K562 (cell line): ENCODE data around the gene FJX1. TPM values are rescaled to one million over a fixed set of nuclear protein-coding genes. Genes with fewer than 3 reads are reported as not detected.

Experiments used
- ATAC-seq: fragments of 200-7000 bp; cut with Tn5 transposase; 3 replicates; pipeline ENCODE4 v1.9.1; 2020; ENCODE audit warnings: moderate library complexity
- BruUV-seq: library from RNA; stranded (reverse); fragments of 400-500 nt; replicated peaks from 2 replicates; lab custom pipeline; 2021; lab: Mats Ljungman, UMichigan
- CTCF ChIA-PET: fragments of 300-600 bp; formaldehyde crosslinking; extraction: SDS; loops from one replicate; lab custom pipeline; 2021; ENCODE audit warnings: low intra/inter-chr PET ratio; lab: Yijun Ruan, JAX
- POLR2A ChIA-PET: fragments of 300-600, 350-650 bp; sonication (Branson Sonifier 250); formaldehyde crosslinking; extraction: SDS; loops from one replicate; lab custom pipeline; 2021; ENCODE audit warnings: antibody characterized with exemption, inconsistent platforms; lab: Yijun Ruan, JAX
- DNase-seq, 4 experiments: peaks; one replicate each; pipeline versions ENCODE4 v3.0.0 to v3.0.0-alpha.2; 2011 to 2018; ENCODE audit warnings: low spot score in 3 of 4, mixed read lengths in 3 of 4; ENCODE audit errors: extremely low read depth in 1 of 4
- FAIRE-seq: peaks from 2 replicates; lab custom pipeline; 2011; peaks lifted over from hg19 to GRCh38; lab: Jason Lieb, UNC
- H2AFZ ChIP-seq: 2 replicates; pipeline ENCODE4 v1.6.0; 2011; ENCODE audit warnings: low read depth, low read length, control low read depth, inconsistent platforms
- H3K27ac ChIP-seq: fragments of 200-600 bp; 3 replicates; pipeline ENCODE4 v1.8.0; 2011; ENCODE audit warnings: low read depth, mild to moderate bottlenecking, control low read depth, inconsistent platforms, low read length, moderate library complexity, mixed read lengths; ENCODE audit errors: extremely low read depth
- H3K27me3 ChIP-seq, 2 experiments: fragments of 300-600 bp in 1 of 2; 2 replicates in 1 of 2; 3 replicates in 1 of 2; pipeline versions ENCODE4 v1.6.0 to v1.8.0; 2011; ENCODE audit warnings: inconsistent platforms in 2 of 2, low read length in 2 of 2, mild to moderate bottlenecking in 1 of 2, mixed read lengths in 1 of 2, moderate library complexity in 1 of 2; ENCODE audit not compliant: control insufficient read depth in 2 of 2, insufficient read depth in 2 of 2
- H3K36me3 ChIP-seq: fragments of 300-600 bp; 3 replicates; pipeline ENCODE4 v1.8.0; 2011; ENCODE audit warnings: mild to moderate bottlenecking, low read length, inconsistent platforms; ENCODE audit not compliant: control insufficient read depth, insufficient read depth
- H3K4me1 ChIP-seq, 2 experiments: fragments of 200-600 bp in 1 of 2; replicated peaks in 1 of 2; 2 replicates in 1 of 2; 3 replicates in 1 of 2; pipeline versions ENCODE4 v1.5.1 to v1.8.0; 2011; ENCODE audit warnings: inconsistent platforms in 2 of 2, low read length in 2 of 2, mild to moderate bottlenecking in 1 of 2, mixed read lengths in 1 of 2, moderate library complexity in 1 of 2; ENCODE audit not compliant: control insufficient read depth in 2 of 2, insufficient read depth in 2 of 2
- H3K4me2 ChIP-seq: 2 replicates; pipeline ENCODE4 v1.6.1; 2011; ENCODE audit warnings: low read length, control low read depth, inconsistent platforms, mixed read lengths; ENCODE audit not compliant: insufficient read depth
- H3K4me3 ChIP-seq: fragments of 200-600 bp; sonication (generic), shearing (Covaris generic); 2 replicates; pipeline ENCODE4 v1.5.1; 2016; ENCODE audit warnings: control low read depth, inconsistent platforms
- H3K79me2 ChIP-seq: fragments of 200-600 bp; 3 replicates; pipeline ENCODE4 v1.8.0; 2011; ENCODE audit warnings: low read length, inconsistent platforms; ENCODE audit not compliant: control insufficient read depth, insufficient read depth
- H3K9ac ChIP-seq, 2 experiments: 2 replicates each; pipeline versions ENCODE4 v1.6.0 to v1.6.1; 2011; ENCODE audit warnings: low read depth in 2 of 2, low read length in 2 of 2, control low read depth in 1 of 2, inconsistent platforms in 1 of 2, mild to moderate bottlenecking in 1 of 2, mixed read lengths in 1 of 2; ENCODE audit not compliant: insufficient read depth in 1 of 2
- H3K9me1 ChIP-seq: one replicate; pipeline ENCODE4 v1.6.0; 2011; ENCODE audit warnings: inconsistent platforms, mild to moderate bottlenecking, low read length, moderate library complexity; ENCODE audit not compliant: control insufficient read depth, insufficient read depth
- H3K9me3 ChIP-seq: replicated peaks from 2 replicates; pipeline ENCODE4 v1.5.1; 2011; ENCODE audit warnings: low read depth, low read length, inconsistent platforms; ENCODE audit not compliant: control insufficient read depth, insufficient read depth
- H4K20me1 ChIP-seq: replicated peaks from 2 replicates; pipeline ENCODE4 v1.6.1; 2011; ENCODE audit warnings: low read length, inconsistent platforms, mixed read lengths; ENCODE audit not compliant: control insufficient read depth, insufficient read depth
- KLF1 ChIP-seq: fragments of 450-650 bp; IDR thresholded peaks from 2 replicates; pipeline ENCODE4 v1.6.1; 2016; ENCODE audit warnings: missing genetic modification characterization, missing compliant biosample characterization
- NR4A1 ChIP-seq, 2 experiments: fragments of 250-450 bp in 1 of 2; fragments of 450-650 bp in 1 of 2; sonication (Bioruptor Pico) in 1 of 2; IDR thresholded peaks; 2 replicates each; pipeline versions ENCODE4 v1.4.0 to v1.6.1; 2016 to 2020; ENCODE audit warnings: mild to moderate bottlenecking in 2 of 2, missing compliant biosample characterization in 1 of 2, missing genetic modification characterization in 1 of 2, moderate library complexity in 1 of 2
- RBM17 ChIP-seq: fragments of 200-400 bp; formaldehyde crosslinking; IDR thresholded peaks from 2 replicates; pipeline ENCODE4 v1.6.1; 2017; ENCODE audit warnings: low read depth, mild to moderate bottlenecking, low read length, borderline replicate concordance
- SUPT5H ChIP-seq: fragments of 450-650 bp; IDR thresholded peaks from 2 replicates; pipeline ENCODE4 v1.6.1; 2016
- TEAD4 ChIP-seq, 2 experiments: sonication (generic) in 1 of 2; formaldehyde crosslinking in 1 of 2; IDR thresholded peaks; 2 replicates each; pipeline versions ENCODE4 v1.6.1 to v1.8.0; 2012 to 2022; ENCODE audit warnings: borderline replicate concordance in 1 of 2, inconsistent platforms in 1 of 2, low read length in 1 of 2, mild to moderate bottlenecking in 1 of 2, missing genetic modification reagents in 1 of 2
- ZSCAN29 ChIP-seq: fragments of 450-650 bp; IDR thresholded peaks from 2 replicates; pipeline ENCODE4 v1.6.1; 2017
- in situ Hi-C: fragments of 300-500 bp; cut with MboI; formaldehyde crosslinking; loops from 4 replicates; pipeline ENCODE4 v1.15.0; 2018; ENCODE audit warnings: inconsistent platforms, mixed read lengths
- intact Hi-C: fragments of 100-400 bp; cut with micrococcal nuclease; formaldehyde crosslinking; loops from 2 replicates; pipeline ENCODE4 v1.14.2; 2022
- polyA plus RNA-seq, 8 experiments: library from polyadenylated mRNA; depleted of rRNA in 4 of 8; stranded (reverse) in 5 of 8; unstranded in 3 of 8; fragments of >200 nt; fragmentation: Nextera tagmentation in 2 of 8; fragmentation: Illumina TruSeq in 1 of 8; extraction: Ambion mirVana in 2 of 8; extraction: Trizol in 1 of 8; gene quantifications; 2 replicates each; pipeline versions ENCODE4 v1.2.1 to v1.2.3, GENCODE V29; 2011 to 2014; ENCODE audit warnings: inconsistent platforms in 1 of 8, missing spikeins in 1 of 8
- total RNA-seq, 7 experiments: library from RNA; depleted of rRNA in 6 of 7; stranded (reverse); fragments of >200 nt in 6 of 7; fragmentation: Illumina TruSeq in 2 of 7; extraction: Trizol in 2 of 7; gene quantifications; 2 replicates each; pipeline versions ENCODE4 v1.2.1 to v1.2.3, GENCODE V29; 2011 to 2021; ENCODE audit warnings: low replicate concordance in 1 of 7
- TF ChIP-seq, protein P1 (sequence below): fragments of 450-650 bp; formaldehyde crosslinking; IDR thresholded peaks from 2 replicates; pipeline ENCODE4 v1.4.0; 2020; ENCODE audit warnings: mild to moderate bottlenecking, mixed read lengths
- TF ChIP-seq, protein P2 (sequence below): IDR thresholded peaks from 2 replicates; pipeline ENCODE4 v1.6.1; 2016; ENCODE audit warnings: missing genetic modification characterization, missing compliant biosample characterization

The FJX1 gene
- total and polyA plus RNA-seq, 9 of the 15 experiments (the other 6 are each of a cell fraction or from before 2014, with no cell fraction given) = 0.10 to 2.7 (median 0.72) TPM

DNA sequence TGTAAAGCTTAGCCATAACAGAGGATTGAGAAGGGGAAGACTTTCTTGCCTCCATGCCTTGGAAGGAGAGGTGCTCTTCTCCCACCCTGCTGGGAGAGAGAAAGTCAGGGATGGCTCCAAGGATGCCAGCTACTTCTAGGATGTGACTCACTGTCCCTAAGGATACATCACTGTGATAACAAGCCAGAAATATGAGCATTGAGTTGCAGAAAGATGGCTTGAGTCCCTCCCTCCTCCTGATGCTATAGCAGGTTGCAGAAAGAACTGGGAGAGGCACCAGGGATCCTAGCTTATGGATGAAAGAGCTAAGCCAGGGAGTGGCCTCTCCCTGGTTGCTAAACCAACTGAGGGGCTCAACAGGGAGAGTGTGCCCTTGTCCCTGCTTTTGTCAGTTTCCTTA, 27.8 kb upstream of the FJX1 start (continued):
- TF ChIP-seq, protein P1, sequence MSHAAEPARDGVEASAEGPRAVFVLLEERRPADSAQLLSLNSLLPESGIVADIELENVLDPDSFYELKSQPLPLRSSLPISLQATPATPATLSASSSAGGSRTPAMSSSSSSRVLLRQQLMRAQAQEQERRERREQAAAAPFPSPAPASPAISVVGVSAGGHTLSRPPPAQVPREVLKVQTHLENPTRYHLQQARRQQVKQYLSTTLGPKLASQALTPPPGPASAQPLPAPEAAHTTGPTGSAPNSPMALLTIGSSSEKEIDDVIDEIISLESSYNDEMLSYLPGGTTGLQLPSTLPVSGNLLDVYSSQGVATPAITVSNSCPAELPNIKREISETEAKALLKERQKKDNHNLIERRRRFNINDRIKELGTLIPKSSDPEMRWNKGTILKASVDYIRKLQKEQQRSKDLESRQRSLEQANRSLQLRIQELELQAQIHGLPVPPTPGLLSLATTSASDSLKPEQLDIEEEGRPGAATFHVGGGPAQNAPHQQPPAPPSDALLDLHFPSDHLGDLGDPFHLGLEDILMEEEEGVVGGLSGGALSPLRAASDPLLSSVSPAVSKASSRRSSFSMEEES (CRISPR knock-in tag) = no peak
- TF ChIP-seq SUPT5H (no peak), RBM17 (no peak), ZSCAN29 (no peak), NR4A1 (CRISPR knock-in tag; IDR thresholded peaks at IDR 0.05) (no peak), NR4A1 (tag; IDR thresholded peaks at IDR 0.05) (no peak), KLF1 (tag) (no peak)
- TF ChIP-seq, all 486 proteins: peak for 0

DNA sequence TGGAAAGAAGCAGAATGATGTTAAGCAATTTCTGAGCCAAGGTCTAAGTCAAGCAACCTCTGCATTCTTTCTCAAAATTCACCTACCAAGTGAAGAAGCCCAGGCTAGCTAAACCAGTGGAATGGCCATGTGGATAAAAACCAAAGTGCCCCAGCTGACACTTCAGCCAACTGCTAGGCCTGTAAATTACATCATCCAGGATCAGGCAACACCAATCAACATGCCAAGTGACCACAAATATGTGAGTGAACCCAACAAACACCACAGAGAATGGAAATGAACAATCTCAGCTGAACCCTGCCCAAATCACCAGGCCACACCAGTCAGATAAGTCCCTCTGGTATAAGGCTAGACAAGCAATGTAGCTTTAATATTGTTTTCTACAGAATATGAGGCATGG, 25.1 kb upstream of the FJX1 start:
- H3K27ac ChIP-seq = no peak overlapping the region
- in situ Hi-C loops = no loop called here
- no TSS peak for BruUV-seq

More for the DNA sequence above, 25.1 kb upstream of the FJX1 start:
- Histone ChIP-seq H3K4me3 (no peak overlapping the region), H3K79me2 (no peaks in the 10 kb centered on the region), H3K36me3 (no peaks in the 10 kb centered on the region), H3K4me1 (no peaks in the 10 kb centered on the region), H2AFZ (no peak overlapping the region), H3K27me3 (no peaks in the 10 kb centered on the region; a peak in 1 of 5 replicates), H3K9ac (no peak overlapping the region)
- ChIA-PET POLR2A (no interaction called here), CTCF (no interaction called here)
- FAIRE-seq (no peak), ATAC-seq (no peak)
- intact Hi-C loops = no loop called here
- TF ChIP-seq TEAD4 (IDR thresholded peaks at IDR 0.05; ENCODE audit: low read length) (0 out of 2 replicates have a peak, but pooled peaks have one; percentile 16), TEAD4 (CRISPR knock-in tag; IDR thresholded peaks at IDR 0.05; ENCODE audit: borderline replicate concordance) (no peak)
- TF ChIP-seq, protein P2, sequence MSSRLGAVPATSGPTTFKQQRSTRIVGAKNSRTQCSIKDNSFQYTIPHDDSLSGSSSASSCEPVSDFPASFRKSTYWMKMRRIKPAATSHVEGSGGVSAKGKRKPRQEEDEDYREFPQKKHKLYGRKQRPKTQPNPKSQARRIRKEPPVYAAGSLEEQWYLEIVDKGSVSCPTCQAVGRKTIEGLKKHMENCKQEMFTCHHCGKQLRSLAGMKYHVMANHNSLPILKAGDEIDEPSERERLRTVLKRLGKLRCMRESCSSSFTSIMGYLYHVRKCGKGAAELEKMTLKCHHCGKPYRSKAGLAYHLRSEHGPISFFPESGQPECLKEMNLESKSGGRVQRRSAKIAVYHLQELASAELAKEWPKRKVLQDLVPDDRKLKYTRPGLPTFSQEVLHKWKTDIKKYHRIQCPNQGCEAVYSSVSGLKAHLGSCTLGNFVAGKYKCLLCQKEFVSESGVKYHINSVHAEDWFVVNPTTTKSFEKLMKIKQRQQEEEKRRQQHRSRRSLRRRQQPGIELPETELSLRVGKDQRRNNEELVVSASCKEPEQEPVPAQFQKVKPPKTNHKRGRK (tag) = no peak
- TF ChIP-seq, all 486 proteins: peak for 1
- Histone ChIP-seq H3K9me1 (no peaks in the 10 kb centered on the region), H4K20me1 (no peaks in the 10 kb centered on the region), H3K4me2 (no peak overlapping the region), H3K9me3 (no peaks in the 10 kb centered on the region)
- DNase-seq = no peak
